ENCODE measurements around the gene EEF1AKMT4.
"Not testable (repeated sequence)": the region's sequence is repeated elsewhere in the genome, so short reads cannot be mapped to it uniquely, and the experiment has no call there.

Gene EEF1AKMT4

GRCh38 chr3:184260724-184261269, 11.3 kb downstream of the EEF1AKMT4 start:
- peak; percentile 81 for DNase-seq (ENCODE audit: low spot score)

DNA sequence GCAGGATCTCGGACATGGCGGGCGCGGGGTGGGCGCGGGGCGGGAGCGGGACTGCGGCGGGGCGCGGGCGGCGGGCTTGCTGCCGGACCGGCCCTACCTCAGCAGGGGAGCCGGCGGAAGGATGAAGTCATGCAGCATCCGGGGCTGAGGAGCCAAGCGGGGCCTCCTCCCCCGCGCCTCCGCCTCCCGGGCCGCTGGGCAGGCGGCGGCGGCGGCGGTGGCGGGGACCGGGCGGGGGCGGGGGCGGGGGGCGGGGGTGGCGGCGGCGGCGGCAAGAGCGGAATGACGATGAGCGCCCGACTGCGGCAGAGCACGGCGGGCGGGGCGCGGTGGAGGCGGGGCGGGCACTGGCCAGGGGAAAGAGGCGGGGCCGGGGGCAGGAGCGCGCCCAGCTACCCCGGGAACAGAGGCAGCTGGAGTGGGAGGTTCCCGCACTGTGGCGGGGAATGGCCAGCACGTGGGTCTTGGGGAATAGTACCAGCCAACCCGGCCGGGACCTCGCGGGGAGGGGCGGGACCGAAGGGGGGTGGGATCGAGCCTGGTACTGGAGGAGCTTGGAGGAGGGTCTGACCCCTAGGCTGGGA, 11.9 kb downstream of the EEF1AKMT4 start, which contains the start of gene CAMK2N2:
Gene CAMK2N2 (minus strand): TSS at position 284 of the 584 bp plus-strand sequence. CDS start 268 bp downstream, at position 16.
- peak; percentile 89 for DNase-seq (ENCODE audit: low spot score)

GRCh38 chr3:184261854-184262763, 12.6 kb downstream of the EEF1AKMT4 start:
- DNase-seq (ENCODE audit: low spot score), result no peak

- no peak for DNase-seq (ENCODE audit: low spot score)
These were observed 13.3 kb downstream of the EEF1AKMT4 start for GRCh38 chr3:184262764-184263179.

GRCh38 chr3:184267249-184267648, 17.8 kb downstream of the EEF1AKMT4 start:
- not testable (repeated sequence) for DNase-seq (ENCODE audit: low spot score)

DNA sequence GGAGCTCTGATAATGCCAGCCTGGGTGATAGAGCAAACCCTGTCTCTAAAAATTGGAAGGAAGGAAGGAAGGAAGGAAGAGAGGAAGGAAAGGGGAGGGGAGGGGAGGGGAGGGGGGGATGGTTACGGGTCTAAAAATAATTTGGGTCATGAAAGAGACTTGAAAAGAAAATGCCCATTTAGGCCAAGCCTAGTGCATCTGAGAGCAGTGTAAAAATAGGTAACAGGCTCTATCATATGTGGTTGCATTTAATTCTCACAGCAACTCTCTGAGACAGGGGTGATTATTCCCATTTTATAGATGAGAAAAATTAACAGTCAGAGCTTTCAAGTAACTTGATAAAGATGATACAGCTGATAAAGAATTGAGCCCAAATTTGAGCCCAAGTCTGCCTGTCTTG, 22.8 kb downstream of the EEF1AKMT4 start:
- DNase-seq (ENCODE audit: low spot score), result no peak

DNA sequence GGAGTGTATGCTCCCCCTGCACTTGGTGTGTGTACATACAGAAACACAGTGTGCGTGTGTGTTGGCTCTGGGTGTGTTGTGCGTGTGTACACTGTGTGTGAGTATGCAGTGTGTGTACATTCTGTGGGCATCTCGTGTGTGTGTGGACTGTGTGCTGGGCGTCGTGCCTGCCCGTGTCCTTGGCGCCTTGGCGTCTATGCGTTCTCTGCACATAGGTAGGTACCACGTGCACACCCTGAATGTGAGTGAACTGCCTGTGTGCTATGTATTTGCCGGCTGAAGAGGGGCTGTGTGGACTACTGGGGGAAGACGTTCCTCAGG, 25.9 kb downstream of the EEF1AKMT4 start:
- DNase-seq (ENCODE audit: low spot score), result no peak

DNA sequence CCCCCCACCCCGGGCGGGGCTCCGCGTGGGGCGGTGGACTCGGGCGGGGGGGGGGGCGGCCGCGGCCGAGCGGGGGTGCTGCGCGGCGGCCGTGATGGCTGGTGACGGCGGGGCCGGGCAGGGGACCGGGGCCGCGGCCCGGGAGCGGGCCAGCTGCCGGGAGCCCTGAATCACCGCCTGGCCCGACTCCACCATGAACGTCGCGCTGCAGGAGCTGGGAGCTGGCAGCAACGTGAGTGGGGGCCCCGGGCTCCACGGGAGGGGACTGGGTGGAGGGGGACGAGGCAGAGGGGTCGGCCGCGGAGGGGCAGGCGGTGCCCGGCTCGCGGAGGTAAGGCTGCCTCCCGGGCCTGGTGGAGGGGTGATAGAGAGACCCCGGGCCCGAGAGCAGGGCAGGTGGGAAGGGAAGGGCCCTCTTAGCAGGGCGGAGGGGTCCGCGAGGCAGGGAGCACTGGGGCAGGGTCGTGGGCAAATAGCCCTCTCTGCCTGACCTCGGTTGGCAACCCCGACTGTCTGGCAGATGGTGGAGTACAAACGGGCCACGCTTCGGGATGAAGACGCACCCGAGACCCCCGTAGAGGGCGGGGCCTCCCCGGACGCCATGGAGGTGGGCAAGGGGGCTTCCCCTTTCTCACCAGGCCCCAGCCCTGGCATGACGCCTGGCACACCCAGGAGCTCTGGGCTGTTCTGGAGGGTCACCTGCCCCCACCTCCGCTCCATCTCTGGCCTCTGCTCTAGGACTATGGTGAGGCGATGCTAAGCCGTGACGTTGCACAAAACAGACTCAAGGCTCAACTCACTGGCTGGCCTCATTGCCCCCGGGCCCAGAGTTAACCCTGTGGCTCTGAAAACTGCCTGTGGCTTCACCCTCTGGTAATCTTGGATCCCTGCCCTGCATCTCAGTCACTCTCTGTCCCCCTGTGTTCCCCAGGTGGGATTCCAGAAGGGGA, 26.8 kb downstream of the EEF1AKMT4 start, which contains the start of gene ECE2:
Gene ECE2 (plus strand): TSS at position 62 of the 950 bp plus-strand sequence. CDS start 132 bp downstream, at position 194.
- DNase-seq (ENCODE audit: low spot score), result no peak

DNA sequence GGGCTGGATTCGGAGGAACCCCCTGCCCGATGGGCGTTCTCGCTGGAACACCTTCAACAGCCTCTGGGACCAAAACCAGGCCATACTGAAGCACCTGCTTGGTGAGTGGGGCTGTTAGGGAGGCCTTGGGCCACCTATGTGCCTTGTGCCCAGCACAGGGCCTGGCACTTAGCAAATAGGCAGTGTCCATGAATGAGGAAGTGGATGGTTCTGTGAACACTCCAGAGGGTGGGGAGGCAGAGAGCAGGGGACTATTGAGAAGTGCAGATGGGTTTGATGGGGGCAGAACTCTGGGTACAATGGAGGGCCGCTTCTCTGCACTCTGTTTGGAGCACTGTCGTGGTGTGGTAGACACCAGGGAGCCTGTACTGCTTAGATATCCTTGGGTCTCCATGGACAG, 27.9 kb downstream of the EEF1AKMT4 start:
- DNase-seq (ENCODE audit: low spot score), result no peak

- no peak for DNase-seq (ENCODE audit: low spot score)
These were observed 33.5 kb downstream of the EEF1AKMT4 start for GRCh38 chr3:184282941-184283340.

DNA sequence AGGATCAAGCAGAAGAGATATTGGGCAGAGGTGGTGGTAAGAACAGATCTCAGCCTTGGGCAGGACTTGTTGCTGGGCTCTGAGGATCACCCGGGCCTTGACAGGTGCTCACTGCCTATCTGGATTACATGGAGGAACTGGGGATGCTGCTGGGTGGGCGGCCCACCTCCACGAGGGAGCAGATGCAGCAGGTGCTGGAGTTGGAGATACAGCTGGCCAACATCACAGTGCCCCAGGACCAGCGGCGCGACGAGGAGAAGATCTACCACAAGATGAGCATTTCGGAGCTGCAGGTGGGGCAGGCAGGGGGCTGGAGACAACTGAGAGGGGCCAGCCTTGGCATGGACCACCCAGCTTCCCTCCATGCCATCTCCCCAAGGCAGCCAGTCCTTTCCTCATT, 34.2 kb downstream of the EEF1AKMT4 start:
- no peak for DNase-seq (ENCODE audit: low spot score)

- peak; percentile 78 for DNase-seq (ENCODE audit: low spot score)
These were observed 35.2 kb downstream of the EEF1AKMT4 start for GRCh38 chr3:184284696-184285095.

- peak; percentile 77 for DNase-seq (ENCODE audit: low spot score)
These were observed 40.0 kb downstream of the EEF1AKMT4 start for GRCh38 chr3:184289426-184289938.

DNA sequence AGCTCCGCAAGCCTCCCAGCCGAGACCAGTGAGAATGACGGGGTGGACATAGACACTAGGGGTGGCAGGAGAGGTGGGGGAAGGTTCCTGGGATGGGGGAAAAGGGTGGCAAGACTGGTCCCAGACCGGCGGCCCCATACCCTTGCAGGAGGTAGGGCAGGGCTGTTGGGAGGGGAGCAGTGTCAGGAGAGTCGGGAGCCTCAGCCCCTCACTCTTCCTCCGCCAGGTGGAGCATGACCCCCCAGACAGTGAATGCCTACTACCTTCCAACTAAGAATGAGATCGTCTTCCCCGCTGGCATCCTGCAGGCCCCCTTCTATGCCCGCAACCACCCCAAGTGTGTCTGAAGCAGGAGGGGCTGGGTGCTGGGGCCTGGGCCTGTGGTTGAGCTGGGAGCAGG, 40.9 kb downstream of the EEF1AKMT4 start:
- DNase-seq (ENCODE audit: low spot score), result no peak

DNA sequence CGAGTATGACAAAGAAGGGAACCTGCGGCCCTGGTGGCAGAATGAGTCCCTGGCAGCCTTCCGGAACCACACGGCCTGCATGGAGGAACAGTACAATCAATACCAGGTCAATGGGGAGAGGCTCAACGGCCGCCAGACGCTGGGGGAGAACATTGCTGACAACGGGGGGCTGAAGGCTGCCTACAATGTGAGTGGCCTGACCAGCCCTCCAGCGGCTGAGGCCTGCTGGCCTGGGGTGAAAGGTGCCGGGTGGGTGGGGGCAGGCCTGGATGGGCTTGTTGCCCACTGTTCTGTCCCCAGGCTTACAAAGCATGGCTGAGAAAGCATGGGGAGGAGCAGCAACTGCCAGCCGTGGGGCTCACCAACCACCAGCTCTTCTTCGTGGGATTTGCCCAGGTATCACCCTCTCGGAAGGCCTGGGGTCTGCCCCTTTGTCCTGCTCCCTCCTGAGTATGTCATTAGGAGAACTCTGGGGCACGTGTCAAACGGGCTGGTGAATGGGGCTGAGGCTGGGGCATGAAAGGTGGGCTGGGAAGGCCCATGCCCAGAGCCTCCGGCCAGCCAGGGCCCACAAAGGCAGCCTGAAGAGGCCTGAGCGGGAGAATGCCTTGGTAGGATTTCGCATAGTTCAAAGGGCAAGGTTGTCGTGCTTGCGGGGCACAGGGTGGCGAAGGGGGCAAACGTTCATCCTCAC, 41.7 kb downstream of the EEF1AKMT4 start:
- no peak for DNase-seq (ENCODE audit: low spot score)

DNA sequence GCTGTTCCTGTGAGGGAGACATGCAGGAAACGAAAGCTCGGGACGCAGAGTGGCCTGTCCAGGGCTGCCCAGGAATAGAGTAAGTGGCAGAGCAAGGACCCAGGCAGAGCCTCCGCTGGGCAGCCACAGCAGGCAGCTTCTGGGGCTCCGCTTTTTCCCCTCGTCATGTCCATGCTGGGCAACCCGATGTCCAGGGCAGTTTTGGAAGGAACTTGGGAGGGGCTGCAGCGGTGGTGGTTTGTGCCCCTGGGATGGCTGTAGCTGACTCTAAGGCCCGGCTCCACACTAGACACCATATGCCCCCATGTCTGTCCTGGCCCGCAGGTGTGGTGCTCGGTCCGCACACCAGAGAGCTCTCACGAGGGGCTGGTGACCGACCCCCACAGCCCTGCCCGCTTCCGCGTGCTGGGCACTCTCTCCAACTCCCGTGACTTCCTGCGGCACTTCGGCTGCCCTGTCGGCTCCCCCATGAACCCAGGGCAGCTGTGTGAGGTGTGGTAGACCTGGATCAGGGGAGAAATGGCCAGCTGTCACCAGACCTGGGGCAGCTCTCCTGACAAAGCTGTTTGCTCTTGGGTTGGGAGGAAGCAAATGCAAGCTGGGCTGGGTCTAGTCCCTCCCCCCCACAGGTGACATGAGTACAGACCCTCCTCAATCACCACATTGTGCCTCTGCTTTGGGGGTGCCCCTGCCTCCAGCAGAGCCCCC, 42.4 kb downstream of the EEF1AKMT4 start:
- no peak for DNase-seq (ENCODE audit: low spot score)

DNA sequence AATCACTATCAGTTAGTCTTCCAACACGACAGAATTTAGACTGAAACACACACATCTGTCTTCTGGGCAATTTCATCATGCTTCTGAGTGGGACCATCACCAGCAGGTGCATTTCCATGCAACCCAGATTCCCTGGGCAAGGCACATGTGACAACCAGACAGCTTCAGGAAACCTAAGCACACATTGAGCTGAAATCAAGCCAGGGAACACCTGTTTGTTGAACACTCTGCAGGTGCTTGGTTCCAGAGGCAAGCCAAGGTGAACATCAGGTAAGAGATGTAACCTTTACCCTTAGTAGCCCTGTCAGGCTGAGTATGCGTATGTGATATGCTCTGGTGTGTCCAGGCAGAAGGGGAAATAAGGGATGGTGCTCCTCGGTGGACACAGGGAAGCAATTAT, 46.3 kb downstream of the EEF1AKMT4 start:
- DNase-seq (ENCODE audit: low spot score), result no peak

DNA sequence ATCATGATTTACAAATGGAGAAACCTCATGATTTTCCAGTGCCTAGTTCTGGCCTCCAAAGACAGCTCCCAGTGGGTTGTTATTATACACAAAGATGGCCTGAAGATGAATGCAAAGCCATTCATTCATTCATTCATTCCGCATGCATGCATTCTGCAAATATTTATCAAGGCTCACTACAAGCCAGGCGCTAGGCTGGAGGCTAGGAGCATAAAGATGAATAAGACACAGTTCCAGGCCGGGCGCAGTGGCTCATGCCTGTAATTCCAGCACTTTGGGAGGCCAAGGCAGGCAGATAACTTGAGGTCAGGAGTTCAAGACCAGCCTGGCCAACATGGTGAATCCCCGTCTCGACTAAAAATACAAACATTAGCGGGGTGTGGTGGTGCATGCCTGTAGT, 47.1 kb downstream of the EEF1AKMT4 start:
- no peak for DNase-seq (ENCODE audit: low spot score)

DNA sequence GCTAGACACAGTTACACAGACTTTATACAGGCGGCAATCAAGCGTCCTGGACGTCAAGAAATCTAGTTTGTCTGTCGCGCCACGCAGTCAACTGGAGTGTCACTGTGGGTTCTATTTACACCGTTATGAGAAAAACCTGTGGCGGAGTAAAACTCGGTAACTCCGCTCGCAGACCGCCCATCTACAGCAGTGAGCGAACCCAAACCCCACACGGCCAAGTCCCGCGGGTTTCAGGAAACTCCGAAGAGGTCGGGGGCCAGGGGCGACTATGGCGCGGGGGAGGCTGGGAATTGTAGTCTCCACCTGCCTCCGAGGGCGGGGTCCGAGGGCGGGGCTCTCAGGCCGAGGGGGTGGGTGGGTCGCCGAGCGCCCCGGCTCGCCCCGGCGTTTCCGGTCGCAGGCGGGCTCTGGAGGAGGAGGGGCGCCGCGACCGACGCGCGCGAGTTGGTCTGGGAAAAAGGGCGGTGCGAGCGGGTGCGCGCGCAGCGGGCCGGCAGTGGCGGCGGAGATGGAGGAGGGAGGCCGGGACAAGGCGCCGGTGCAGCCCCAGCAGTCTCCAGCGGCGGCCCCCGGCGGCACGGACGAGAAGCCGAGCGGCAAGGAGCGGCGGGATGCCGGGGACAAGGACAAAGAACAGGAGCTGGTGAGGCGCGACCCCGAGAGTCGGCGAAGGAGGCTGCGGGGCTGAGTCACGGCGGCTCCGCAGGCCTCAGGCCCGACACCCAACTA, 49.5 kb downstream of the EEF1AKMT4 start, which contains the start of gene PSMD2:
Gene PSMD2 (plus strand): TSS at position 483 of the 729 bp plus-strand sequence. CDS start 26 bp downstream, at position 509.
- peak; percentile 99 for DNase-seq (ENCODE audit: low spot score)
